Spinal cord (tissue), 10 donors: ENCODE results near the gene KLRB1. TPM values are rescaled to one million over a fixed set of nuclear protein-coding genes. Genes with fewer than 3 reads are reported as not detected.
"Not testable (repeated sequence)": the region's sequence is repeated elsewhere in the genome, so short reads cannot be mapped to it uniquely, and the experiment has no call there.

Experiments used
- DNase-seq, 6 donors: peaks; one replicate each; pipeline versions ENCODE4 v3.0.0 to v3.0.0-alpha.2; 2013 to 2015; ENCODE audit warnings: low spot score in 6 of 6, low read depth in 4 of 6
- H3K27ac ChIP-seq: one replicate; pipeline ENCODE4 v1.5.1; 2013; ENCODE audit warnings: low read depth, low read length, control low read depth
- H3K27me3 ChIP-seq: one replicate; pipeline ENCODE4 v1.6.1; 2013; ENCODE audit warnings: low read length; ENCODE audit not compliant: control insufficient read depth, insufficient read depth
- H3K36me3 ChIP-seq: one replicate; pipeline ENCODE4 v1.6.1; 2013; ENCODE audit warnings: low read length; ENCODE audit not compliant: control insufficient read depth, insufficient read depth
- H3K4me1 ChIP-seq: one replicate; pipeline ENCODE4 v1.6.1; 2013; ENCODE audit warnings: low read length; ENCODE audit not compliant: control insufficient read depth, insufficient read depth
- H3K4me3 ChIP-seq: one replicate; pipeline ENCODE4 v1.5.1; 2013; ENCODE audit warnings: low read depth, low read length, control low read depth
- H3K9me3 ChIP-seq: one replicate; pipeline ENCODE4 v1.6.1; 2013; ENCODE audit warnings: low read length; ENCODE audit not compliant: control insufficient read depth, insufficient read depth
- WGBS: methylation state at CpG from one replicate; pipeline ENCODE4 v1.1.5; 2013; ENCODE audit warnings: missing lambda C conversion rate; ENCODE audit not compliant: insufficient coverage; 5-methylcytosine and 5-hydroxymethylcytosine counted together
- polyA plus RNA-seq, 2 donors: library from polyadenylated mRNA; unstranded; fragments of 120-200 nt; gene quantifications; one replicate each; pipeline ENCODE4 v1.2.1, GENCODE V29; 2013; ENCODE audit not compliant: insufficient read length in 2 of 2
- total RNA-seq, 2 donors: library from RNA; depleted of rRNA in 1 of 2; stranded (reverse); fragments of 120-200 nt in 1 of 2; fragments of >200 nt in 1 of 2; gene quantifications; one replicate each; pipeline versions ENCODE4 v1.2.3 to v1.2.4, GENCODE V29; 2013 to 2014
- donor health status: healthy.

The KLRB1 gene
- total and polyA plus RNA-seq, 4 donors: 0.26 to 0.33 (median 0.30) TPM; not detected in 1

DNA sequence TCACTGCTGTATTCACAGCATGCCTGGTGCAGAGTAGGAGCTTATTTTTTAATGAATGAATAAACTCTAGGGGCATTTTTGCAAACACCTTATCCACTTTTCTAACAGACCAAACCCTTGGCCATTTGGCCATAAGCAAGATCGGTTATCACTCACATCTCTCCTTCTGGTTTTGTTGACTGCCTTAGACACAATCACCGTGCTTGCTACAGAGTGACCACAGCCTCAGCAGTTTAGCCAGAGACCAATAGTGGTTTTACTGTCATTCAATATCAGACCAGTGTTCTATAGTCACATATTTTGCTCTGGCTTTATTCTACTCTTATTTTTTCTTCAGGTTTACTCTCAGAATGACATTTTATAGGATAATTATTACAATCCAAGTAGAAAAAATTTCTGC, 2.2 kb downstream of the KLRB1 start:
- no peaks in the 10 kb centered on the region for H3K36me3 ChIP-seq
- no peak overlapping the region for H3K4me3 ChIP-seq
- no peaks in the 10 kb centered on the region for H3K9me3 ChIP-seq
- no peaks in the 10 kb centered on the region for H3K27me3 ChIP-seq
- no peak overlapping the region for H3K27ac ChIP-seq
- no peaks in the 10 kb centered on the region for H3K4me1 ChIP-seq
- 93% methylated on average over 2 of the region's 2 CpGs for WGBS
- no peak for DNase-seq

DNA sequence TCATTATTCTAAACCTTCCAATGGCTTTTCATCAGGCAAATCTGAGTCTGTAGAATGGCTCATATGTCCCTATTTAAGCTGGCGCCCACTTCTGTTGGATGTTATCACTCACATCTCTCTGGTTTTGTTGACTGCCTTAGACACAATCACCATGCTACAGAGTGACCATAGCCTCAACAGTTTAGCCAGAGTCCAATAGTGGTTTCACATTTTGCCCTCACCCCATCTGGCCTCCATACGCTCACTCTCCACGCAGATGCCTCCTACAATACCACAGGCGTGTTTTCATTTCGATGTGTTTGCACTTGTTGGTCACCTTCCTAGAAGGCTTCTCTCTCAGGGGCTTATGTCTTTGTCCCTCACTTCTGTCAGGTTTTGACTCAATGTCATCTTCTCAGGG, 3.4 kb downstream of the KLRB1 start:
- H3K27me3 ChIP-seq: no peaks in the 10 kb centered on the region
- H3K36me3 ChIP-seq: no peaks in the 10 kb centered on the region
- DNase-seq: no peak
- WGBS: 96% methylated on average over 5 of the region's 5 CpGs
- no peaks in the 10 kb centered on the region for H3K4me1 ChIP-seq
- no peak overlapping the region for H3K27ac ChIP-seq
- H3K9me3 ChIP-seq: no peaks in the 10 kb centered on the region
- no peak overlapping the region for H3K4me3 ChIP-seq

DNA sequence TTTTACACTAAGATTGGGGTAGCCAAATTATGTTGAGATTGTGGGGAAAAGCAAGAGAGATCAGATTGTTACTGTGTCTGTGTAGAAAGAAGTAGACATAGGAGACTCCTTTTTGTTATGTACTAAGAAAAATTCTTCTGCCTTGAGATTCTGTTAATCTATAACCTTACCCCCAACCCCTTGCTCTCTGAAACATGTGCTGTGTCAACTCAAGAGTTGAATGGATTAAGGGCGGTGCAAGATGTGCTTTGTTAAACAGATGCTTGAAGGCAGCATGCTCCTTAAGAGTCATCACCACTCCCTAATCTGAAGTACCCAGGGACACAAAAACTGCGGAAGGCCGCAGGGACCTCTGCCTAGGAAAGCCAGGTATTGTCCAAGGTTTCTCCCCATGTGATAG, 7.3 kb downstream of the KLRB1 start:
- H3K4me1 ChIP-seq, H3K27me3 ChIP-seq, DNase-seq, H3K27ac ChIP-seq, H3K9me3 ChIP-seq, H3K36me3 ChIP-seq, H3K4me3 ChIP-seq: not testable (repeated sequence)
- WGBS: no CpG with 5 or more reads among the region's 3 CpGs

DNA sequence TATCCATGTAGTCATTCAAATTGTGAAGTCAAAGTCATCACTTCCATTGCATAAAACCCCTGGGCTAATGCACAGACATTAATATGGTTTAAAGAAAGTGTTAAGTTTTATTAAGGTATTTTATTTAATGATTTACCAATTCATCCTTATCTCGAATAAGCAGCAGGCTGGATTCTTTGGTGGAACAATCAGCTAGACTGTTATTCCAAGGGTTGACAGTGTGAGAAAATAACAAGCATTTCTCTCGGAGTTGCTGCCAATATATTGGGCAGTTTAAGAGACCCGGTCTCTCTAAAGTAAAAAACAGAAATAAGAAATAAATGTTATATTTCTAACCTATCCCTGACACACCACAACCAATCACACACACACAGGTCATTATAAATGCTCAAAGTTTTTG, 9.4 kb downstream of the KLRB1 start:
- Histone ChIP-seq H3K27ac (no peak overlapping the region), H3K4me3 (no peak overlapping the region), H3K9me3 (no peaks in the 10 kb centered on the region), H3K27me3 (no peaks in the 10 kb centered on the region), H3K4me1 (no peaks in the 10 kb centered on the region), H3K36me3 (no peaks in the 10 kb centered on the region)
- DNase-seq: no peak
- WGBS: no CpG with 5 or more reads among the region's 3 CpGs

DNA sequence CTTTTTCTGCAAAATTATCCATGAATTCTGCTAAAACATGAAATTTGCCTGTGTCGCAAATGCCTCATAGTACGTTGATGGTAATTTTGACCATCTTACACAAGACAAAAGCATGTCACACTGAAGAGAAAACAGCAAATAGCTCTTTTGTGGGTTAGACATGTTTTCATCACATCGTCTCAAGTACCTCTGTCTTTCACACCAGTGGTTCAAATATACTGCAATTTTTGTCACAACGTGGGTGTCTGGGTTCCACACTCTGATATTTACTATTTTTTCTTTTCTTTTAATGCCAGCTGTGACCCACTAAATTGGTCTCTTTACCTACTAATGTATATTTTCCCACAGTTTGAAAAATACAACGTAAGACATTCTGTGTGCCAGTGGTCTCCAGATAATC, 10.4 kb downstream of the KLRB1 start:
- WGBS: 95% methylated on average over 2 of the region's 5 CpGs
- no peaks in the 10 kb centered on the region for H3K27me3 ChIP-seq
- no peak overlapping the region for H3K27ac ChIP-seq
- H3K4me3 ChIP-seq: no peak overlapping the region
- H3K9me3 ChIP-seq: no peaks in the 10 kb centered on the region
- no peak for DNase-seq
- H3K4me1 ChIP-seq: no peaks in the 10 kb centered on the region
- no peaks in the 10 kb centered on the region for H3K36me3 ChIP-seq

DNA sequence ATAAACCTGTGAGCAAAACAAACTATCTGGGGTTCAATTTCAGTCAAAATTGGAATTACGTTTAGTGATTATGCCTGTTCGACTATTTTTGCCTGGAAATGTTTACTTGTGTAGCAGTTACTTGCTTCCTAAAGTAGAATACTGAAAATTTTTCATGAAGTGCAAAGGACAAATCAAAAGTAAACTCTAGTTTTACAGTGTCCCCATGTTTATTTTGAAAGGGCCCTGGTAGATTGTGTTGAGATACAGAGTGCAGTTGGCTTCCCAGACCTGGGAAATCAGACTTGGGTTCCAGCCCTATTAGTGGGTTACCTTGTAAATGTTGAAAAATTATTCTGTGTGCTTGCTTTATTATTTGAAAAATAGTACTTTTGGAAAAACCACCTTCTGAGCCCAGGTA, 17.3 kb downstream of the KLRB1 start:
- no peaks in the 10 kb centered on the region for H3K9me3 ChIP-seq
- no peaks in the 10 kb centered on the region for H3K36me3 ChIP-seq
- H3K27ac ChIP-seq: no peak overlapping the region
- no peaks in the 10 kb centered on the region for H3K4me1 ChIP-seq
- H3K4me3 ChIP-seq: no peak overlapping the region
- H3K27me3 ChIP-seq: no peaks in the 10 kb centered on the region
- DNase-seq: no peak
- WGBS: no CpG with 5 or more reads among the region's 2 CpGs

DNA sequence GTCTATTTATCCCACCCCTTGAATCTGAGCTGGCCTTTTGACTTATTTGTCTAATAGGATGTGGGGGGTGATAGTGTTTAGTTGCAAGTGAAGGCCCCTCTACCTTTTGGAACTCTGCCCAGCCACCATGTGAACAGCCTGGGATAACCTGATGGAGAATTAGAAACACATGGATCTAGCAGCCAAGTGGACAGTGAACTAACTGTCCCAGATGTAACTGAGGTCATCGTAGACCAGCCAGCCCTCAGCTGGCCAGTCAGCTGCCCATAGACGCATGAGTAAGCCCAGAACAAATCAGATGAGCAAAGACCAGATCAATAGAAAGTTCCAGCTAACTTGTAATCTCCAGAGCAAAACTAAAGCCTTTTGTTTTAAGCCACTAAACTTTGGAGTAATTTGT, 19.0 kb downstream of the KLRB1 start:
- Histone ChIP-seq H3K36me3 (no peaks in the 10 kb centered on the region), H3K27me3 (no peaks in the 10 kb centered on the region), H3K9me3 (no peaks in the 10 kb centered on the region), H3K27ac (no peak overlapping the region), H3K4me1 (no peaks in the 10 kb centered on the region), H3K4me3 (no peak overlapping the region)
- no peak for DNase-seq
- WGBS: 79% methylated on average over 2 of the region's 2 CpGs

DNA sequence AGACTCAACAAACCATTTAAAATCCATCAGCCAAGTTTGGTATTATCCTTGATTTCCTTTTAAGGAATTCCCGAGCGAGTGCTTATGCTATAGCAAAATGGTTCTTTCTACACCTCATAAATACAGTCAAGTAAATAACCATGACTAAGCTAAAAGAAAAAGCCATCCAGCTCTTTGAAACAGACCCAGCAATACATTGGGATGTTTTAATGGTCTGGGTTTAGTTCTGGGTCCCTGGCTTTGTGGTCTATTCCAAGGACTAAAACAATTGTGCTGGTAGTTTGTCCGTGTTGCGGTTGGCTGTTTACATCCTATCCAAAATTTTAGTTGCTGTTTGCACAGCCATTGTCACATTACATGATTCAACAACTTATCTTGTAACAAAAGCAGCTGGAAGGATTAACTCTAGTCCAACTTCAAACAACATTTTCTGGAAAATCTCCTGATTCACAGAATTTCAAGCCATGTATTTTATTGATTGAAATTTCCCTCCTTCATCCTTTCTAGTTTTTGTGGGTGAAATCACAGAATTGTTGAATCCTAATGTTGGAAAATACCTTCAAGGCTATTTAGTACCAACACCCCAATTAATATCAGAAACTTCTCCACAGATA, 19.6 kb downstream of the KLRB1 start:
- H3K9me3 ChIP-seq: no peaks in the 10 kb centered on the region
- no peaks in the 10 kb centered on the region for H3K27me3 ChIP-seq
- H3K4me1 ChIP-seq: no peaks in the 10 kb centered on the region
- 100% methylated on average over 2 of the region's 4 CpGs for WGBS
- H3K36me3 ChIP-seq: no peaks in the 10 kb centered on the region
- H3K27ac ChIP-seq: no peak overlapping the region
- peak in 1 of 6 donors; percentile 3 for DNase-seq
- H3K4me3 ChIP-seq: no peak overlapping the region

DNA sequence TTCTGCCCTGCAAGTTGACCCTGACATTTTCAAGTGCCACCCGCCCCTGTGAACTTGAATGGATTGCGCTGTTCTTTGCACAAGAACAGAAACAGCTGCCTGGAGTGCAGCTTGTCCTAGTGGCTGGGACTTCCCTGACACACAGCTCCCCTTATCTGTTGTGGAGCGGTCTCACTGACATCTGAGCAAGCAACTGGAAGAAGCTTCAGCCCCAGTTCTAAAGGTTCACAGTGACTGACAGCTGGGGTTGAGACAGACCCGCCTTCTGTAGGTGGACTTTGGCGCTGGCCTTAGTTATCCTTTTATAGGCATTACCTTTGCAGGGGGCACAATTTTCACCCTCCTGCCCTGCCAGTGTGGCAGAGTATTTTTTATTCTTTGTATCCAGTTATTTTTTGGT, 30.0 kb downstream of the KLRB1 start:
- not testable (repeated sequence) for H3K36me3 ChIP-seq, H3K4me3 ChIP-seq, DNase-seq, H3K27me3 ChIP-seq, H3K4me1 ChIP-seq, H3K9me3 ChIP-seq, H3K27ac ChIP-seq
- no CpG with 5 or more reads among the region's 5 CpGs for WGBS

DNA sequence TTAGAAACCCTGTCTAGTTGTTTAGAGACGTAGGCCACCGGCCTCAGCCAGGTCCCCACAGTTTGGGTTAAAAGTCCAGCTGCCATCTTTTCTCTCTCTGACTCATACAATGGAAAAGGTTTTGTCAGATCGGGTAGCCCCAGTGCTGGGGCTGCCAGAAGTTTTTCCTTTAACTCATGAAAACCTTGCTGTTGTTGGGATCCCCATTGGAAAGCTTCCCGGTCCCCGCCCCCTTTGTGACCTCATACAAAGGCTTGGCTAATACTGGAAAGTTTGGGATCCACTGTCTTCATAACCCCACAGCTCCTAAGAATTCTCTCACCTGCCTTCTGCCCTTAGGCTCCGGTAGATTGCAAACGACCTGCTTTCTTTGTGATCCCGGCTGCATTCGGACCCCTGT, 40.6 kb downstream of the KLRB1 start:
- H3K27ac ChIP-seq, H3K36me3 ChIP-seq, DNase-seq, H3K4me3 ChIP-seq, H3K27me3 ChIP-seq, H3K9me3 ChIP-seq, H3K4me1 ChIP-seq: not testable (repeated sequence)
- WGBS: 80% methylated on average over 3 of the region's 9 CpGs
